NCI-H1694 treated with DMSO at 0.1 percent for 48 hours (cell line): ENCODE results near the gene PTF1A.
A peak's percentile ranks its signal among the peaks of the same experiment; 100 is the strongest.

Experiments
- DNase-seq: peaks from one replicate; lab custom pipeline; 2025; lab: John Stamatoyannopoulos, UW

PTF1A gene

DNA sequence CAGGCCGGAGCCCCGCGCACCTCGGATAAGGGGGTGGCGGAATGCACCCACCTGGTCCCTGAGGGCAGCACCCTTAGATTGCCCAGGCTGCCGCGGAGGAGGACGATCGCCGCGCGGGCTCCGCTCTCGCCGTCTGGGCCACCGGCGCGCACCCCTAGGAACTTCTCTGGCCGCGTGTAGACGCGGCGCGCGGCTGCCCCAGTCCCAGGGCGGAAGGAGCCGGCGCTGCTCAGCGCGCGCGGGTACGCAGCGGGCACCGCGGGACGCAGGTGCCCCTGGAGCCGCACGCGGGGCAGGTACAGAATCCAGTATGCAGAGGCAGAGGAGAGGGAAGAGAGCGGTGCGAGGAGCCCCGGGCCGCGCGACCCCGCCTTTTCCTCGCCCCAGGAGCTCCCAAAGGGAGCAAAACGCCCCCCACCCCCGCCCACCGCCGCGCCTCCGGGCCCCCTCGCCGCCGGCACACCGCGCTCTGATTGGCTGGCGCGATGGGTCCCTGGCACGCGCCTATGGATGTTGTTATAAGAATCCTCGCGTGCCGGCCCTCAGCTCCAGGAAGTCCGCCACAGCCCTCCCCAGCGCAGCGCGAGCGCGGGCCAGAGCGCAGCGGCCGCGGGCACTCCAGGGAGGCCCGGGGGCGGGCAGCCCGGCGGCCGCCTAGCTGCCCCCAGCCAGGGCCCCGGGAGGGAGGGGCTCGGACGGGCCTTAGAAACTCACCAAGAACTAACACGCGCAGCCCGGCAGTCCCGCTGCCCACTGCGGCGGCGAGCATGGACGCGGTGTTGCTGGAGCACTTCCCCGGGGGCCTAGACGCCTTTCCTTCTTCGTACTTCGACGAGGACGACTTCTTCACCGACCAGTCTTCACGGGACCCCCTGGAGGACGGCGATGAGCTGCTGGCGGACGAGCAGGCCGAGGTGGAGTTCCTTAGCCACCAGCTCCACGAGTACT is at the start of gene PTF1A:
Gene PTF1A (plus strand): TSS at position 549 of the 948 bp plus-strand sequence. CDS start 219 bp downstream, at position 768.
- no peak for DNase-seq

- DNase-seq: no peak
Observed at GRCh38 chr10:23146258-23146657, 45.9 kb upstream of the PTF1A start.

GRCh38 chr10:23147035-23147434 is 45.1 kb upstream of the PTF1A start:
- no peak for DNase-seq

DNA sequence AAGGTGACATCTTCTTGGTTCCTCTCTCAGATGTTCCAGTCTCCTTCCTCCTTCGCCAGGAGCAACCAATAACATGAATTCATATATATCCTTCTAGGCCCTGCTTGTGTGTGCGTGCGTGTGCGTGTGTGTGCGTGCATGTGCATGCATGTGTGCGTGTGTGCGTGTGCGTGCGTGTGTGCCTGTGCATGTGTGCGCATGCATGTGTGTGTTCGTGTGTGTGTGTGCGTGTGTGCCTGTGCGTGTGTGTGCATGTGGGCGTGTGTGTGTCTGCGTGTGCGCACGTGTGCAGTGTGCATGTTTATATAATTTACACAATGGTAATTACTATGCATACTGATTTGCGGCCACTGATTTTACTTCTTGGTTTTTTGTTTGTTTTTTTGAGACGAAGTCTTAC is 43.9 kb upstream of the PTF1A start:
- no peak for DNase-seq

GRCh38 chr10:23150091-23150490 is 42.0 kb upstream of the PTF1A start:
- DNase-seq: no peak

DNA sequence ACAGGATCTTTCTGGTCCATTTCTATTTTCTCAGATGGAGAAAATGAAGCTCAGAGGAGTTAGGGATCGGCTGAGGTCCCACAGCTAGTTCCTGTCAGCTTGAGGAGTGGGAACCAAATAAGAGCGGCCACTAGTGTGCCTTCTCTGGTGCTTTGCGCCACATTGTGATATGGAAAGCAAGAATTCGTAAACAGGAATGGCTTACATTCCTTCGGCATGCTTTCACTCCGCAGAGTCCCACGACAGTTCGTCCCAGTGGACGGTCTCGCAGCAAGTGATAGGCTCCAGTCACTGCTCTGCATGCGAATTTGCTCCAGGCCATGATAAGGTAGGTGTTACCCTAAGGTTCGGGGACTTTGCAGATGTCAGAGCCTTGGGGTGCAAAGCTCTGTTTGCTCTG is 41.5 kb upstream of the PTF1A start:
- no peak for DNase-seq

DNA sequence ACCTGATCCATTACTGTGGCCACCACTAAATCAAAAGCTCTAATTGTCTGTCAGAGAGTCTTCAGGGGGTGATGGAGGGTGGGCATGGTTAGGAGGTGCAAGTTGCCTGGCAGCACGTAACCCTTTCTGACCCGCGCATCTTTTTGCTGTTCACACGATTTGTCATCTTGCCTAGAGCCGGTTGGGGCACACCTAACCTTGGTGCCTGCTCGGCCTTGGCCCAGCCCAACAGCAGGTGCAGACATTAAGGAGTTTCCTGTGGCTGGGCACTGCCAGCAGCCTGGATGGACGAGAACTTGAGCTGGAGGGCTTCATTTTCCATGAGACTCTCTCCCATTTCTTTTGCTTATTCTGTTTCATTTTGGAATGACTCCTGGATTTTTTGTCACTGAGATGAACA is 41.0 kb upstream of the PTF1A start:
- DNase-seq: no peak

DNA sequence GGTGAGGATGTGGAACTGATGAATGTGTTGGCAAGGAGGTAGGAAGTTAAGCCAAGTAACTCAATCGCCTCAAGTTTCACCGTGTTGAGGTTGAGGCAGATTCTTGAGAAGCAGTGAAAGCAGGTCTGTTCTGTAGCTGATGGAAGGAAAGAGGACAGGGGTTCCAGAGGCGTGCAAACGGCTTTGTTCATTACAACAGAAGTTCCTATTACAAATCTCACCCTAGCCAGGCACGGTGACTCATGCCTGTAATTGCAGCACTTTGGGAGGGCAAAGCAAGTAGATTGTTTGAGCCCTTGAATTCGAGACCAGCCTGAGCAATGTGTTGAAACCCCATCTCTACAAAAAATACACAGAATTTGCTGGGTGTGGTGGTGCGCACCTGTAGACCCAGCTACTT is 36.9 kb upstream of the PTF1A start:
- DNase-seq: no peak

GRCh38 chr10:23156447-23157150 is 35.5 kb upstream of the PTF1A start:
- no peak for DNase-seq

DNA sequence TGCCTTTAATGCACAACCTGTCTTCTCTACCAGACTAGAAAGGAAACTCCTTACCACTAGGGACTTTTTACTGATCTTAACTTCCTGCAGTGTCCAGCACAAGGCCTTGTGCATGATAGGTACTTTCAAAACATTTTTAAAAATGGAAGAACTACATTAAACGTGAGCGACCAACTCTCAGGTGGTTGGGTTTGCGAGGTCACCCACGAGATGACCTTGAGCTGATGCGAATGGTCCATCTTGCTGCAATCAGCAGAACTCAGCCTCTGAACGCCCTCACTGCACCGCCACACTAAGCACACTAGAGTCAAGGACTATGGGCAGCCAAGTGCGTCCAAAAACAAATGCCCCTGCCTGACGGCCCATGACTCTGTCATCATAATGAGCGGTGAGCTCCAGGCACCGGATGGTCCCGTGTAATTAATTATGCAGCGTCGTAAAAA is 34.9 kb upstream of the PTF1A start:
- DNase-seq: no peak

- DNase-seq: peak; percentile 60
Observed at GRCh38 chr10:23157691-23158369, 34.3 kb upstream of the PTF1A start.

DNA sequence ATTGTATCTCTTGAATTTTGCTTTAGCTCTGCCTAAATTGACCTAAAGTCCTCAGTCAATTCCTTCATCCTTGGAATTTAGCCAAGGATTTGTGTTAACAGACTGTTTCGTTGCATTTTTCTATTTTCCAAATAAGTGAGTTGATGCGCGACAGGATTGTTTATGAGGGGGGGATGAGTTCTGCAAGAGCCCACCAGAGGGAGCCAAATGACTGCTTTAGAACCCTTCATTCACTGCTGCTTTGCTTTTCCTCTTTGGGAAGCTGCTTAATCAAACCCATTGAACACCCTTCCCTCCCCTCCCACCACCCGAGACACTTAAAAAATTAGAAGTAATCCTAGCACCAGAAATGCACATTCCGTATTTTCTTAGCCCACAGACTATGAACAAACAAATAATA is 33.7 kb upstream of the PTF1A start:
- peak; percentile 62 for DNase-seq

- DNase-seq: no peak
Observed at GRCh38 chr10:23171232-23171876, 20.8 kb upstream of the PTF1A start.

DNA sequence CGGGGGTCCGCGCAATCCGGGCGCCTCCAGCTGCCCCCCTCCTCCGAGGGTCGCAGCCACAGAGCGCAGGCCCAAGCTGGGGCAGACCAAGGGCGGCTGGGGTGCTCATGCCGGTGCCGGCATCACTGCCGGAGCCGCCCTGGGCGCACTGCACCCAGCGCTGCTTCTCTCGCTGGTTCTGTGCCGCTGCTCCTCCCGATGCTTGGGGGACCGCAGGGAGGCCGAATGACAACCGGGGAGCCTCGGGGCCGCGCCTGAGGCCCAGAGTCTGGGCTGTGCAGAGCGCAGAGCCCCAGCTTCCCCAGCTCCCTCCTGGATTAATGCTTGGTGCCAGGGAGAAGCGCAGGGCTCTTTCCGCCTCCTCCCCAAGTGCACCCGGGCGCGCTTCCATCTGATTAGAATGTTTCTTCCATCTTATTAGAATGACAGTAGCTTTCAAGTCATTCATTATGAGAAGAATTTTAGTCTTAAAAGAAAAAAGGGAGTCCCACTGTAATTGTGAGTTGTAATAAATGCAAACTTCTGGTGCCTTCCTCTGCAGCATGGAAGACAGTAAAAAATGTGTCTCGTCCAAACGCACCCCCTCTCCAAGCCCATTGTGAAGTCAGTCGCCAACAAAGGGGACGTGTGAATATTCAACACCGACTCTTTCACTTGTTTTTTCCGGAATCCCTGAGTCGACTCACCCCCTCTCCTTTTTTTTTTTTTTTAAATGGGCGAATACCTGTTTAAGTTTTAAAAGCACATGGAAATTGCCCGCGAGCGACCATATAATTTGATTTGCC is 19.5 kb upstream of the PTF1A start:
- DNase-seq: no peak

DNA sequence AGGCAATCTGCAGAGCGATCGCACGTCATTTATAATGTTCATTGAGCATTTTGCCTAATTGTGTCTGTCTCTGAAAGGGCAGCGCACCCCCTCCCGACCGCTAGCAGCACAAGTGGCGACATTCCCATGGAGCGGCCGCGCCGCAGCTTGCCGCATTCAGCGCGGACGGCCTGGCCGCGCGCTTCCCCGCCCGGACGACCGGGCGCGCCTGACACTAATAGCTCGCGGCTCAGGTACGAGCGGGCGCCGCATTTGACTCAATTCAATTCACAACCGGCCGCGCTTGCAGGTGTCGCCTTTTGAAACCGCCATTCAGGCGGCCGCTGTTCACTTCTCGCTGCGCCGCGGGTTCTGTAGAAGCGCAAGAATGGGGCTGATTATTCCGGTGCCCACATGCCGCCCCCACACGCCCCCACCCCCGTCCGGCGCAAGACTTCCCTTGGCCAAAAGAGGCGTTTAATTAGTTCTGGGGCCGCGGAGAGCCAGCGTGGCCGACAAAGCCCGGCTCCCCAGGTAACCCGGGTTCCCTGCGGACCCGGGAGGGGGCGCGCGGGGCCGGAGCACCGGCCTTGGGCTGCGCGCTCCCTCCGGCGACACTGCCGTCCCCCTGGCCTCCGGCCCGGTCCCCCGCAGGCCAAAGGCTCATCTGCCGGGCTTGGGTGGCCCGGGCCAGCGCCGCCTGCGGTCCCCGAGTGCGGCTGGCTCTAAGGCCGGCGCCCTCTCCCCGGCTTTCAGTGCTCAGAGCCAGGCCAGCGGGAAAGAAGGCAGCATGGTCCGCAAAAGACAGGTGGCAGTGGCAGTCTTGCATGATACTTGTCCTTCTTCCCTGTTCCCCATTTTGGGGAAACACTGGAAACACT is 18.7 kb upstream of the PTF1A start:
- no peak for DNase-seq

DNA sequence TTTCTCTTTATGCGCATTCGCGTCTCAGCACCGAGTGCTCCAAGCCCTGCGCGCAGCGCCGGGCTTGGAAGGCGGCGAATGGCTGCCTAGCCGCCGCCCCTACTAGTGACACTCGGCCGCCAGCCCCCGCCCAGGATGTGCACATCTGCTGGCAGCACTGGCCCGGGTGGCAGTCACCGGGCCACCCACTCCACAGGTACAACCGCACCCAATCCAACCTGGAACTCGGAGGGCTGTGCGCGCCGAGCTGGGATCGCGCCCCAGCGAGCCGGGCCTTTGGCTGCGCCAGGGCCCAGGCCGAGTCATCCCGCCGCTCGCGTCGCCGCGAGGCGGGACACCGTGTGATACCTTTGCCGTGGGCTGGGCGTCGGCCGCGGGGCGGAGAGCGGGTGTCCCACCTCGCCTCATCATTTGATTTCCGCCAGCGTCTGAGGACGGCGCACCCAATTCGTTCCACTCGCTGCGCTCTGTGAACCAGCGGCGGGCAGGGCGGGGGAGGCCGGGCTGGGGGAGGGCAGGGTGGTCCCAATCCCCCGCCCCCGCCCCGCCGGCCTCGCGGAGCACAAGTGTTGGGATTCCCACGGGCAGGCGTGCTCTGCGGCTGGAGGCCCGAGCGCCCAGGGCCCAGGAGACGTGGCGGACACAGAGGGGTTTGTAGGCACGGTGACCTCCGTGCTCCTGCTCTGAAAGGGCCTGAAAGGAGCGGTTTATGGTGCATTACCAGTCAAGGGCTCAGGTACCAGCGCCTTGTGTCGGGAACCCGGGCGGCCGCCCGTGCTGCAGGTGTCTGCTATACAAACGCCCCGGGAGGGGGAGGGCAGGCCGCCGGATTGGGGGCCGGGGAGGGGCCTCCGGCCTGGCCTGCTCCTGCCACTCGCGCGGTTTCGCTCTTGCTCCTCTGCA is 17.8 kb upstream of the PTF1A start:
- no peak for DNase-seq

DNA sequence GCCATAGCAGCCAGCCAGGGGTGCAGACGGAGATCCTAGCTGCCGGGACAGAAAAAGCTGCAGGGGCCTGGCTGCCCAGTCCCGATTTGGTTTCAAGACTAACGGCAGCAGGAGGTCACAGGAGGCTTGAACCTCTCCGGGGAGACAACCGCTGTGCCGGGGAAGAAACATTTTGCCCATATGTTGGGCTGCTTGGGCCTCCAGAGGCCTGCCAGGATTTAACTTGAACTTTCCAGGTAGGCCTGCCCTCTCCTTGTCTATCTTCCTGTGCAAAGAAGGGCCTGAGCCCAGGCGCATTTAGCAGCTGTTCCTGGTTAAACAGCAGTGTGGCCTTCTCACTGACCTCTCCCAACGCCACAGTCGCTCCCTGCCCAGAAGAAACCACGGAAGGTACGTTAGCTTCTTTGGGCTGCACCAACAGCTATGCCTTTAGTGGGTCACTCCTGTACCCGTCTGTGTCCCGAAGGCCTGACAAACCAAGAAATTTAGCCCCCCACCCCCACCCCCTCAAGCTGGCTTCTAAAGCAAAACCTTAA is 17.1 kb upstream of the PTF1A start:
- no peak for DNase-seq

DNA sequence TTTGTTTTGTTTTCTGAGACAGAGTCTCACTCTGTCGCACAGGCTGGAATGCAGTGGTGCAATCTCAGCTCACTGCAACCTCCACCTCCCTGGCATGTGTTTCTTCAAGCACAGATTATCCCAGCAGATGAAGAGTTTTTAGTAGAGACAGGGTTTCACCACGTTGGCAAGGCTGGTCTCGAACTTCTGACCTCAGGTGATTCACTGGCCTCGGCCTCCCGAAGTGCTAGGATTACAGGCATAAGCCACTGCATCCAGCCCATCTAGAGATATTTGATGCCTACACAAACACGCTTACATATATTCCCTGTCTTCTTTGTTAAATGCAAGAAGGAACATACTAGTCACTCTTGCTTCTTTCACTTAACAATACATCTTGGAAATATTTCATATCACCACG is 5.9 kb upstream of the PTF1A start:
- DNase-seq: no peak

- no peak for DNase-seq
Observed at GRCh38 chr10:23186697-23187096, 5.4 kb upstream of the PTF1A start.
